ENCODE results near the gene ZNF697. TPM values are rescaled to one million over a fixed set of nuclear protein-coding genes. Genes with fewer than 3 reads are reported as not detected.

The ZNF697 gene
- total RNA-seq, 3 donors from 2014 or later: 0.32 to 0.73 (median 0.49) TPM

DNA sequence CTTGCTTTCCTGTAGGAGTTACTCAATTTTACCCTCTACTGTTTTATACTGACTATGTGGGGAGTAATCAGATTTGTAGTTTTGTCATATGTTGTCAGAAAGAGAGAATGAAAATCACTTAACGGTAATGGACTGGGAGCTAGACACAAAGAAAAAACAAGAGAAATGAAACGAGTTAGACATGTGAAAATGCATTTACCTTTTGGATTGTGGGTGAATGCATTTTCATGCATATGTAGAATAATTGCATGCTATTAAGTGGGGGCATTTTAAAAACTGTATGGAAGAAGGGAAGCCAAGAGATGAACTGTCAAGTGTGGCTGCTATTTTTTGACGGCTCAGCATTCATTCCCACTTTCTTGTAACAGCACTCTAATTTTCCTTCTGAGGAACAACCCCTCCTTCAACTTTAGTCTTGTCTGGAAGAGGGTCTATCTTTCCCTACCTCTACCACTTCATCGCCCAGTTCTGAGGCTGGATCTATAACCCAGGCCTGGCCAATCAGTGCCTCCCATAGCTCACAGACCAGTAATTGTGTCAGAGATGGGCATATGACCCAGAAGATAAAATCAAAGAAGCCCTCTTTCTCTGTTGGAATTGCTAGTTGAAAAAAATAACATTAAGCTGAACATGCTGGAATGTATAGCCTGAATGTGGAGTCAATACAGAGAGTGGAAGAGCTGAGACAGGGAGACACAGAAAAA, 5.2 kb upstream of the ZNF697 start:
- H3K4me3 Mint-ChIP-seq: no peak overlapping the region
- H3K4me1 Mint-ChIP-seq (ENCODE audit: low read depth): peaks cover 4% of the 10 kb centered on the region
- no peaks in the 10 kb centered on the region for H3K36me3 Mint-ChIP-seq (ENCODE audit: insufficient read depth)
- H3K9me3 Mint-ChIP-seq: no peaks in the 10 kb centered on the region
- ATAC-seq (no peak), DNase-seq (no peak)
- peaks cover 63% of the 10 kb centered on the region for H3K27me3 Mint-ChIP-seq (ENCODE audit: low read depth)

DNA sequence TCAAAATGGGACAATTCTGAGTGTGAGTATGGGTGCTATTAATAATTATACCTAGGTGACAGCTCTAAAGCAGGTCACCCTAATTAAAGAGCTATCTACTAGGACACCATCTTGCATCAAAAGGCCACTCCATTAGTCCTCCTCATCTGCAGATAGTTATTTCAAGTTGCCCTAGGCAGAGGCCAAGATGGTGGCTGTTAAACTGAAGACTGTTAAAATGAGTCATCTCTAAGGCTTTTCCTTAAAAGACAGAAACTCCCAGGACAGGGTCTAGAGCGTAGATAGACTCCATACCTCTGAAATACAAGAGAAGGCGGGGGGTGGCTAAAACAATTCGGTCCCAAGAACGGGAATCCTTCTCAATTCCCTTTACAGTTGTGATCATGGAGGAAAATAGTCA, 4.5 kb upstream of the ZNF697 start:
- Mint-ChIP-seq H3K36me3 (ENCODE audit: insufficient read depth) (no peaks in the 10 kb centered on the region), H3K9me3 (no peaks in the 10 kb centered on the region), H3K4me3 (no peak overlapping the region), H3K4me1 (ENCODE audit: low read depth) (peaks cover 4% of the 10 kb centered on the region), H3K27me3 (ENCODE audit: low read depth) (peaks cover 67% of the 10 kb centered on the region)
- no peak for ATAC-seq
- no peak for DNase-seq

GRCh38 chr1:119651641-119652040, 3.6 kb upstream of the ZNF697 start:
- Mint-ChIP-seq H3K4me3 (no peak overlapping the region), H3K4me1 (ENCODE audit: low read depth) (peaks cover 4% of the 10 kb centered on the region), H3K36me3 (ENCODE audit: insufficient read depth) (no peaks in the 10 kb centered on the region), H3K9me3 (no peaks in the 10 kb centered on the region), H3K27me3 (ENCODE audit: low read depth) (peaks cover 73% of the 10 kb centered on the region)
- DNase-seq (no peak), ATAC-seq (no peak)

DNA sequence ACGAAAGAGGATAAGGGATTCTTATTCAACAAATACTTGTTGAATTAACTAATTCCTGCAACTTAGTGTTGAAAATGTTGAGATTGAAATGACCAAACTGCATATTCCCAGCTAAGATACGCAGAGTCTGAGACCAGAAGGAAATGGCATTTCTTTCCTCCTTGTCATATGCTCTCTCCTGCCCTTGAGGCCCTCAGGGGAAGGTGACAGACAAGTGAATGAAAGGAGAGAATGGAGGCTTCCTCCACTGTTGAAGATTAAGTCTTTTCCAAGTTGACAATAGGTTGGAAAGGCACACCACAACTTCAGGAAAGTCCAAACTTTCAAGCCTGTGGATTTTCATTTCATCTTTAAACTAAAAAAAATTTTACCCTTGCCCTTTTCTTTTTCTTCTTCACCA, 3.1 kb upstream of the ZNF697 start:
- ATAC-seq (no peak), DNase-seq (no peak)
- Mint-ChIP-seq H3K27me3 (ENCODE audit: low read depth) (peaks cover 75% of the 10 kb centered on the region), H3K9me3 (no peaks in the 10 kb centered on the region), H3K4me1 (ENCODE audit: low read depth) (peaks cover 6% of the 10 kb centered on the region), H3K36me3 (ENCODE audit: insufficient read depth) (no peaks in the 10 kb centered on the region), H3K4me3 (no peak overlapping the region)

DNA sequence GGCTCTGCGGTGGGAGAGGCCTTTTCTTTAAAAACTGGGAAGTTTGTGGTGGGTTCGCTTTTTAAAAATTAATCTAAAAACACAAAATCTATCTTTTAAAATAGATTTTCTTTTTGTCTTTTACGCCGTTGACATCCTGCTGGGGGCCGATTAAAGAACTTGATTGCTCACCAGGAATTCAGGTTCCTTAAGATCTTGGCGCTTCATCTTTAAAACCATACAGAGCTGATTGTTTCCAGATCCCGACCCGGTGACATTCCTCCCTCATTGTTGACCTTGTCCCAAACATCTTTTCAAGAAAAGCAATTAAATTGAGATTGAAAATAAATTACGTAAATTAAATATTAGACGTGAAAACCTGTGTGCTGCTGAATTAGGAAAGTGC, 546 bp upstream of the ZNF697 start:
- peaks cover 71% of the 10 kb centered on the region for H3K27me3 Mint-ChIP-seq (ENCODE audit: low read depth)
- H3K4me1 Mint-ChIP-seq (ENCODE audit: low read depth): peaks cover 6% of the 10 kb centered on the region
- no peak for ATAC-seq
- DNase-seq: no peak
- peak overlapping the region; percentile 68 for H3K4me3 Mint-ChIP-seq
- H3K9me3 Mint-ChIP-seq: no peaks in the 10 kb centered on the region
- H3K36me3 Mint-ChIP-seq (ENCODE audit: insufficient read depth): no peaks in the 10 kb centered on the region

- no peak for DNase-seq
- Mint-ChIP-seq H3K36me3 (ENCODE audit: insufficient read depth) (no peaks in the 10 kb centered on the region), H3K9me3 (no peaks in the 10 kb centered on the region), H3K4me3 (peak overlapping the region; percentile 51), H3K4me1 (ENCODE audit: low read depth) (peaks cover 6% of the 10 kb centered on the region), H3K27me3 (ENCODE audit: low read depth) (peaks cover 64% of the 10 kb centered on the region)
- peak in 1 of 2 donors; percentile 2 for ATAC-seq
These were observed 785 bp downstream of the ZNF697 start for GRCh38 chr1:119647228-119647733.

DNA sequence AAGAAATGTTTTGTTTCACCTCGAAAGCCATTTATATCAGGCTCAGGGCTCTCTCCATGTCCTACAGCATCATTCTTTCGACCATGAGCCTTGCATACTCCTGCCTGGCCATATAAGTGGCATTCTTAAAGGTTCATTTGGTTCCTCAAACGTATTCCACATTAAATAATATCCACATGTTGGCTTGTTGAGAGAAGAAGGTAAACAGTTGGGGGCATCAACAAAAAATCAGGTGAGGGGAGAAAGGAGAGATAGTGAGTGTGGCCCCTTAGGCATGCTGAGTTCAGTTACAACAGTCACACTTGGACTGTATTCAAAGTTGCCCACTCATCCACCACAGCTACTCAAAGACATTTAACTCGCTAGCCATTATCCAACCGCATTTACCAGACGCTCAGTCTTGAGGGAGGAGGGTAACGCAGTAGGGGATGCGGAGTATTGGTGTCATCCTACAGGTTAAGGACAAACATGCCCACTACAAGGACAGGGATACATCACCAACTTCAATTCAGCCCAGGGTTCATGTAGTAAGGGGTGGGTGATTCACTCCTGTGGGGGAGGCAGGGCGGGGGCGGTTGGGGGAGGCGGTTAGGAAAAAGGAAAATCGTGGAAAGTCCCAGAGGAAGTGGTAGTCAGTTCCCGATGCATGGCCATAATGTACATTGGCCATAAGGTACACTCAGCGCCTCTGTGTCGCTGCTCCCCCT, 1.4 kb downstream of the ZNF697 start:
- no peaks in the 10 kb centered on the region for H3K36me3 Mint-ChIP-seq (ENCODE audit: insufficient read depth)
- ATAC-seq (no peak), DNase-seq (no peak)
- no peaks in the 10 kb centered on the region for H3K9me3 Mint-ChIP-seq
- peaks cover 6% of the 10 kb centered on the region for H3K4me1 Mint-ChIP-seq (ENCODE audit: low read depth)
- no peak overlapping the region for H3K4me3 Mint-ChIP-seq
- H3K27me3 Mint-ChIP-seq (ENCODE audit: low read depth): peaks cover 66% of the 10 kb centered on the region

GRCh38 chr1:119639109-119639508, 9.0 kb downstream of the ZNF697 start:
- H3K9me3 Mint-ChIP-seq: no peaks in the 10 kb centered on the region
- H3K36me3 Mint-ChIP-seq (ENCODE audit: insufficient read depth): no peaks in the 10 kb centered on the region

GRCh38 chr1:119637710-119638109, 10.4 kb downstream of the ZNF697 start:
- ATAC-seq: no peak
- H3K4me1 Mint-ChIP-seq (ENCODE audit: low read depth): no peaks in the 10 kb centered on the region
- no peaks in the 10 kb centered on the region for H3K9me3 Mint-ChIP-seq
- no peak for DNase-seq
- H3K36me3 Mint-ChIP-seq (ENCODE audit: insufficient read depth): no peaks in the 10 kb centered on the region
- no peak overlapping the region for H3K4me3 Mint-ChIP-seq
- H3K27me3 Mint-ChIP-seq (ENCODE audit: low read depth): peaks cover 23% of the 10 kb centered on the region

More at GRCh38 chr1:119639109-119639508, 9.0 kb downstream of the ZNF697 start:
- DNase-seq (no peak), ATAC-seq (no peak)
- H3K4me1 Mint-ChIP-seq (ENCODE audit: low read depth): no peaks in the 10 kb centered on the region
- peaks cover 19% of the 10 kb centered on the region for H3K27me3 Mint-ChIP-seq (ENCODE audit: low read depth)
- H3K4me3 Mint-ChIP-seq: no peak overlapping the region

DNA sequence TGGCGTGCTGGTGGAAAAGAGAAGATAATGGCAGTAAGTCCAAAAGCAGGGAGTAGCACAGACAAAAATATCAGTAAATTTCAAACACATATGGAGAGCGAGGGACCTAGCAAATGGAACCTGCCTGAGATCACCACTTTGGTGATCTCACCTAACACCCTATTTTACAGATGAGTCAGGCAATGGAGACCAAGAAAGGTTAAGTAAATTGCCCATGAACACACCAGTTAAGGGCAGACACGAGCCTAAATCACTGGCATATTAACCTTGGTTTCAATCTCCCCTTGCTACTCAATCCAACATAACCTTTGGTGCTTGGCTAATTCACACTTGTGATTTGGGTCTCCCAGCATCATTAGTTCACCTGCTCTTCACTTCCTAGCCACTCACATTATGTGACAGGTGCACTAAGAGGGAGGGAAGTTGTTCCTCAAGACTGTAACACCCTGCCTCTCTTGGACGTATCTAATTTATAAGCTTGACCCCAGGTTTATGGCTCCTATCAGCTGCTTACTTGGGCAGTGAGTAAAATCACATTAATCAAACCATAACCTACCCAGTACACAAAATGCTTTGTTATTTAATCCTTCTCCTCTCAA, 11.5 kb downstream of the ZNF697 start:
- no peaks in the 10 kb centered on the region for H3K4me1 Mint-ChIP-seq (ENCODE audit: low read depth)
- no peaks in the 10 kb centered on the region for H3K36me3 Mint-ChIP-seq (ENCODE audit: insufficient read depth)
- H3K9me3 Mint-ChIP-seq: no peaks in the 10 kb centered on the region
- DNase-seq: no peak
- no peak for ATAC-seq
- peaks cover 22% of the 10 kb centered on the region for H3K27me3 Mint-ChIP-seq (ENCODE audit: low read depth)
- H3K4me3 Mint-ChIP-seq: no peak overlapping the region

GRCh38 chr1:119635811-119636390, 12.2 kb downstream of the ZNF697 start:
- no peaks in the 10 kb centered on the region for H3K4me1 Mint-ChIP-seq (ENCODE audit: low read depth)
- ATAC-seq: no peak
- H3K36me3 Mint-ChIP-seq (ENCODE audit: insufficient read depth): no peaks in the 10 kb centered on the region
- H3K27me3 Mint-ChIP-seq (ENCODE audit: low read depth): peaks cover 26% of the 10 kb centered on the region
- no peak overlapping the region for H3K4me3 Mint-ChIP-seq
- DNase-seq: no peak
- H3K9me3 Mint-ChIP-seq: no peaks in the 10 kb centered on the region

DNA sequence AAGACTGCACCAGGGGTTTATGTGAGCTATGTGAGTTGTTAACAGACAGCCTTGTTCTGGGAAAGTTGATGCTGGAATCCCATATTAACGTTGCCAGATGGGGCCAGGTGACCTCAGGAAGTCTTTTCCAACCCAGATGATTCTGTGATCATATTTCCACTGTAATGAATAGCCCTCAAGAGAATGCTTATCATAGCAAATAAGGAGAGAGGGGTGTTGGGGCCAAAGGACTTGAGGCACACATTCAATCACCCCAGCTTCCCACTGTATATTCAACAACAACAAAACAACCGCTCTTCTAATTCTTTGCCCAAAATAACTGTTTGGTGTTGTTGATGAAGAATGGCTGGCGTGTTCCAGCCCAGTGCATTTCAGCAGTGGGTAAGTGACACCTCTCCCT, 14.1 kb downstream of the ZNF697 start:
- peaks cover 37% of the 10 kb centered on the region for H3K27me3 Mint-ChIP-seq (ENCODE audit: low read depth)
- ATAC-seq (no peak), DNase-seq (no peak)
- no peak overlapping the region for H3K4me3 Mint-ChIP-seq
- H3K9me3 Mint-ChIP-seq: no peaks in the 10 kb centered on the region
- no peaks in the 10 kb centered on the region for H3K36me3 Mint-ChIP-seq (ENCODE audit: insufficient read depth)
- no peaks in the 10 kb centered on the region for H3K4me1 Mint-ChIP-seq (ENCODE audit: low read depth)

DNA sequence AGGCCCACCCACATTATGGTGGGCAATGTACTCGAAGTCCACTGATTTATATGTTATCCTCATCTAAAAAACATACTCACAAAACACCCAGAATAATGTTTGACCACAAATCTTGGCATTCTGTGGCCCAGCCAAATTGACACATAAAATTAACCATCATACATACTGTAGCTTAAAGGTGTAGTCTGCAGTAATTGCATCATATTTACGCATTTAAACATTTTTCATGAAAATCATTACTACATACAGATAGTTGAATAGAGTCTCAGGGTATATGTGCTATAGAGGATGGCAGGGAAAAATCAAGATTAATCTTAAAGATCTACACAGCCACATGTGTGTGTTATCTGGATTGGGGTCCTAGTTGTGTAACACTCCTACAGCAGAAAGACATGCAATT, 14.5 kb downstream of the ZNF697 start:
- peaks cover 37% of the 10 kb centered on the region for H3K27me3 Mint-ChIP-seq (ENCODE audit: low read depth)
- ATAC-seq (no peak), DNase-seq (no peak)
- no peak overlapping the region for H3K4me3 Mint-ChIP-seq
- no peaks in the 10 kb centered on the region for H3K36me3 Mint-ChIP-seq (ENCODE audit: insufficient read depth)
- no peaks in the 10 kb centered on the region for H3K4me1 Mint-ChIP-seq (ENCODE audit: low read depth)
- no peaks in the 10 kb centered on the region for H3K9me3 Mint-ChIP-seq

DNA sequence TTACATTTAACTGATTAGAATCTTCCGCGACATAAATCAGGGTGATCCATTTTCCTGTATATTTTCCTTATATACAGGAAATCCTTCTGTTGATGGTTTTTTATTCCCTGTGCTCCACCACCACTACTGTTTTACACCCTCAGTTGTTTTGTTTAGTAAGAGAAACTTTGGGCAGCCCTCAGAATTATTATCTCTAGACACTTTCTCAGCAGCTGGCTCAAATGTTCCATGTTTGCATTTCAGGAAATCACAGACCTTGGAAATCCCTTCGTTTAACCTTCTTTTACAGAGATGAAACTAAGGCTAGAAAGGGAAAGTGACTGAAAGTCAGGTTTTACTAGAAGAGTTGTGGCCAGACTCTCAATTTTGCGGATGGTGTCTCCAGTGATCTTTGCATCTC, 15.2 kb downstream of the ZNF697 start:
- Mint-ChIP-seq H3K9me3 (no peaks in the 10 kb centered on the region), H3K36me3 (ENCODE audit: insufficient read depth) (no peaks in the 10 kb centered on the region), H3K4me1 (ENCODE audit: low read depth) (no peaks in the 10 kb centered on the region), H3K4me3 (no peak overlapping the region), H3K27me3 (ENCODE audit: low read depth) (peaks cover 37% of the 10 kb centered on the region)
- DNase-seq (no peak), ATAC-seq (no peak)

Data from activated T-cell treated with anti-CD3 and anti-CD28 coated beads, Interleukin-2, amount 50 U/mL, for 4 hours (primary cell).